ENCODE data around the gene AP3S2. TPM values are rescaled to one million over a fixed set of nuclear protein-coding genes. Genes with fewer than 3 reads are reported as not detected.

AP3S2 gene
- total RNA-seq, 1 donor from 2014 or later: 39.5 TPM

DNA sequence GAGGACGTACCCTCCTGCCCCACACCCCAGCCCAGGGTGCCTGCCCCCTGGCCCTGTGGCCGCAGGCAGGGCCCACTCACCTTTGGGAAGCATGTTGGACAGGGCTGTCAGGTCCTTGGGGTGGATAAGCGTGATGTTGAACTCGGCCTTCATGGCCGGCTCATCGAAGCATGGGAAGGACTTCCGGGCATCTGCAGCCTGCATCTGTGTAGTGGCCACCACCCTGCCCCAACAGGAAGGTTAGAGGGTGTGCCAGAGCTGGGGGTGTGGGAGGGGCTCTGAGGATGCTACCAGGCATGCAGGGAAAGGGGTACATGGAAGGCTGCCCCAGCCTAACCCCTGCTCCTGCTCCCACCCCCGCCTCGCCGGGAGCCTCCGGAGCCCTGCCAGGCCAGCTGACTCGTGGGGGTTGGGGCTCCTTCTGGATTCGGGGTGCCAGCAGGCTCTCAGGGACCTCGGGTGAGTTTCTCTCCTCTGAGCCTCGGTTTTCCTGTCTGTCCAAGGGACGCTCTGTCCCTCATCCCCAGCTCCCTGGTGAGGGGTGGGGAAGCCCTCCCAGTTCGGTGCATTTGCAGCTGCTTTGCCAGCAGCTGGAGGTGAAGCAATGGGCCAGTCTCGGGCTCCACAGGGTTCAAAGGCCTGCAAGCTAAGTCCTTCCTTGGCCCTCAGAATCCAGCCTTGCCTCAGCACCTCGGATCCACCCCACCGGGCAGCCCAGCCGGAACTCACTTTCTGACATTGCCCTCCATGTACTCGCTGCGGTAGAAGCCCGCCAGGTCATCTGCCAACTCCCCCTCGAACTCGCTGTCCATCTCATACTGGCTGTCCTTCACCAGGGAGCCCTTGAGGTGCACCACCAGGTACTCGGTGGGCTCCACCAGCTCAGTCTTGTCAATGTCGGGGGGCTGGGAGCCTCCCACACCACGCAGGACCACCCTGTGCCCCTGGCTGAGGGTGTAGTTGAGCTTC, 88.3 kb downstream of the AP3S2 start:
- H3K36me3 ChIP-seq: peaks cover 0 to 18% of the 10 kb centered on the region in 2 donors
- TF ChIP-seq POLR2A (IDR thresholded peaks at IDR 0.05) (no peak), POLR2AphosphoS5 (IDR thresholded peaks at IDR 0.05; ENCODE audit: insufficient read depth in 1 of 2, low read depth in 1 of 2) (no peak)
- TF ChIP-seq, protein P1, sequence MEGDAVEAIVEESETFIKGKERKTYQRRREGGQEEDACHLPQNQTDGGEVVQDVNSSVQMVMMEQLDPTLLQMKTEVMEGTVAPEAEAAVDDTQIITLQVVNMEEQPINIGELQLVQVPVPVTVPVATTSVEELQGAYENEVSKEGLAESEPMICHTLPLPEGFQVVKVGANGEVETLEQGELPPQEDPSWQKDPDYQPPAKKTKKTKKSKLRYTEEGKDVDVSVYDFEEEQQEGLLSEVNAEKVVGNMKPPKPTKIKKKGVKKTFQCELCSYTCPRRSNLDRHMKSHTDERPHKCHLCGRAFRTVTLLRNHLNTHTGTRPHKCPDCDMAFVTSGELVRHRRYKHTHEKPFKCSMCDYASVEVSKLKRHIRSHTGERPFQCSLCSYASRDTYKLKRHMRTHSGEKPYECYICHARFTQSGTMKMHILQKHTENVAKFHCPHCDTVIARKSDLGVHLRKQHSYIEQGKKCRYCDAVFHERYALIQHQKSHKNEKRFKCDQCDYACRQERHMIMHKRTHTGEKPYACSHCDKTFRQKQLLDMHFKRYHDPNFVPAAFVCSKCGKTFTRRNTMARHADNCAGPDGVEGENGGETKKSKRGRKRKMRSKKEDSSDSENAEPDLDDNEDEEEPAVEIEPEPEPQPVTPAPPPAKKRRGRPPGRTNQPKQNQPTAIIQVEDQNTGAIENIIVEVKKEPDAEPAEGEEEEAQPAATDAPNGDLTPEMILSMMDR (IDR thresholded peaks at IDR 0.05): no peak
- peaks cover 17% of the 10 kb centered on the region for H3K4me1 ChIP-seq
- H3K27ac ChIP-seq: no peak overlapping the region
- no peaks in the 10 kb centered on the region for H3K27me3 ChIP-seq
- intact Hi-C loops (cut with DNase I): no loop called here
- H3K4me3 ChIP-seq: no peak overlapping the region
- H3K9me3 ChIP-seq: no peaks in the 10 kb centered on the region
- no peak for DNase-seq (ENCODE audit: extremely low spot score in 2 of 2)

GRCh38 chr15:89803941-89804800, 89.6 kb downstream of the AP3S2 start:
- Histone ChIP-seq H3K9me3 (no peaks in the 10 kb centered on the region), H3K27me3 (no peaks in the 10 kb centered on the region), H3K4me3 (no peak overlapping the region), H3K36me3 (peaks cover 0 to 21% of the 10 kb centered on the region in 2 donors), H3K27ac (no peak overlapping the region), H3K4me1 (peaks cover 7% of the 10 kb centered on the region)
- DNase-seq (ENCODE audit: extremely low spot score in 2 of 2): no peak
- TF ChIP-seq POLR2AphosphoS5 (IDR thresholded peaks at IDR 0.05; ENCODE audit: insufficient read depth in 1 of 2, low read depth in 1 of 2) (no peak), POLR2A (IDR thresholded peaks at IDR 0.05) (no peak)
- TF ChIP-seq, protein P1 (IDR thresholded peaks at IDR 0.05): no peak
- intact Hi-C loops (cut with DNase I): no loop called here

GRCh38 chr15:89802986-89803824, 90.6 kb downstream of the AP3S2 start:
- TF ChIP-seq POLR2AphosphoS5 (IDR thresholded peaks at IDR 0.05; ENCODE audit: insufficient read depth in 1 of 2, low read depth in 1 of 2) (no peak), POLR2A (IDR thresholded peaks at IDR 0.05) (no peak)
- TF ChIP-seq, protein P1 (IDR thresholded peaks at IDR 0.05): no peak
- Histone ChIP-seq H3K27ac (no peak overlapping the region), H3K9me3 (no peaks in the 10 kb centered on the region), H3K36me3 (peaks cover 0 to 25% of the 10 kb centered on the region in 2 donors), H3K4me3 (no peak overlapping the region), H3K27me3 (no peaks in the 10 kb centered on the region), H3K4me1 (no peaks in the 10 kb centered on the region)
- DNase-seq (ENCODE audit: extremely low spot score in 2 of 2): no peak
- intact Hi-C loops (cut with DNase I): no loop called here

DNA sequence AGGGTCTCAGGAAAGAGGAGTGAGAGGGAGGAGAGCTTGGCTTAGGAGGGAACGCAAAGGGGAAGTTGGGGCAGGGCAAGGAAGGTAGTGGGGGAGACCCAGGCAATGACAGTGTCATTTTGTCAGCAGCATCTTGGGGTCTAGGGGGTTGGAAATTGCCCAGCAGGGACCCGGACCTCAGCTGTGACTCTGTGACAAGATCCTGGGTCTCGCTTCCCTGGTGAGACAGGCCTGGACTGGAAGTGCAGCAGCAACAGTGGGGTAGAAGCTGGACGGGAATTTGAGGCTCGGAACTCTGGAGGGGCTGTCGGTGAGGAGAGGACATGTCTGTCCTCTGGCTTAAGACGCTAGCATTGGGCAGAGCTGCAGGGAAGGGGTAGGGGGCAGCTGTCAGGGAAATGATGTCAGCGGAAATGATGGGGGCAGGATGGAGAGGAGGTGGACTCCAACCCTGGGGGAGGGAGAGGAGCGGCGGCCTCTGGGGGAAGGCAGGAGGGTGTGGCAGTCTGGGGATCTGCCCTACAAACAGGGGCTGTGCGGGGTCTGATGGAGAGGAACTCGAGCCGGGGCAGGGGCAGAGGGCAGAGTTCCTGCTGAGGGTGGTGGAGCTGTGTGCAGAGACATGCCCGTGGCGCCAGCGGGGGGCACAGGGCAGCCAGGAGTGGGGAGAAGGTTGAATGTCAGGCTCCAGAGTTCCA, 91.4 kb downstream of the AP3S2 start:
- TF ChIP-seq POLR2A (IDR thresholded peaks at IDR 0.05): no peak
- TF ChIP-seq, protein P1 (IDR thresholded peaks at IDR 0.05): no peak
- no peak for TF ChIP-seq POLR2AphosphoS5 (IDR thresholded peaks at IDR 0.05; ENCODE audit: insufficient read depth in 1 of 2, low read depth in 1 of 2)
- no peak overlapping the region for H3K27ac ChIP-seq
- no peaks in the 10 kb centered on the region for H3K27me3 ChIP-seq
- H3K9me3 ChIP-seq: no peaks in the 10 kb centered on the region
- DNase-seq (ENCODE audit: extremely low spot score in 2 of 2): no peak
- H3K36me3 ChIP-seq: peaks cover 0 to 32% of the 10 kb centered on the region in 2 donors
- no peak overlapping the region for H3K4me3 ChIP-seq
- intact Hi-C loops (cut with DNase I): no loop called here
- H3K4me1 ChIP-seq: no peaks in the 10 kb centered on the region

Measured in vagina (tissue), 2 donors.